Ovary (tissue), 3 donors: ENCODE measurements around the gene BBIP1.

Source experiments
- CTCF ChIP-seq, 3 donors: fragments of 450-650 bp in 2 of 3; fragments of 200-600 bp in 1 of 3; IDR thresholded peaks; one replicate each; pipeline versions ENCODE4 v1.5.1 to v1.8.0; 2016 to 2022; ENCODE audit warnings: antibody characterized with exemption in 3 of 3, mild to moderate bottlenecking in 1 of 3
- EP300 ChIP-seq: sonication (generic); formaldehyde crosslinking; IDR thresholded peaks from one replicate; pipeline ENCODE4 v1.6.1; 2017; ENCODE audit warnings: antibody characterized with exemption
- POLR2A ChIP-seq: fragments of 450-650 bp; IDR thresholded peaks from one replicate; pipeline ENCODE4 v1.6.1; 2017; ENCODE audit warnings: antibody characterized with exemption, mild to moderate bottlenecking, moderate library complexity
- donor health status: DM: no; HTN: no; CAD: no.

- TF ChIP-seq CTCF (IDR thresholded peaks at IDR 0.05) (no peak), POLR2A (no peak), EP300 (no peak)
Measured at GRCh38 chr10:110966146-110966545, 47.2 kb upstream of the BBIP1 start.
